ENCODE measurements around the gene UBE2E2.

UBE2E2 gene

DNA sequence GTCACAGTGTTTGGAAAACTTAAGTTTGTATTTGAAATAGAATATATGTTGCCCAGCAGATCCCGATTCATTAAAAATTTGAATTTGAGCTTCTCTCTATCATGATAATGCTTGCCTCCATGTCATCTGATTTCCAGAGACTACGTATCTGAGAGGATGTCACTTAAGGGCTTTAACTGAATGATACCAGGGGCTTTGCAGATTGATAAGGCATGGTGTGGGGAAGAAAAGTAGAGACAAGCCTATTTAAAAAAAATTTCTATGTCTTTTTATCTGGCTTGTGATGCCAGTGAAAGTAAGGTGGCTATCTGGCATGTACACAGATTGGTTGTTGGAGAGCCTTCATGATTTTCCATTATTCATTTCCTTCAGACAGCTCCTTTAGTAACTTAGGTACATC, 72.7 kb downstream of the UBE2E2 start:
- Histone ChIP-seq H3K9me2 (ENCODE audit: low read depth, low read length) (no peaks in the 10 kb centered on the region), H3K9ac (ENCODE audit: low read length) (no peak overlapping the region), H3K79me2 (ENCODE audit: insufficient read depth, low read length) (no peaks in the 10 kb centered on the region), H3K36me3 (ENCODE audit: insufficient read depth, low read length) (no peaks in the 10 kb centered on the region), H3K4me2 (ENCODE audit: low read length) (no peak overlapping the region), H4K20me1 (ENCODE audit: insufficient read depth, low read length) (no peaks in the 10 kb centered on the region), H3K27ac (ENCODE audit: low read depth, low read length, poor library complexity, severe bottlenecking) (no peak overlapping the region), H2AFZ (ENCODE audit: low read length) (no peak overlapping the region), H3K27me3 (ENCODE audit: insufficient read depth, low read length) (no peaks in the 10 kb centered on the region), H3F3A (ENCODE audit: insufficient read depth, low read length) (no peaks in the 10 kb centered on the region), H3K4me3 (ENCODE audit: low read depth, low read length, poor library complexity, severe bottlenecking) (no peak overlapping the region), H3K9me3 (ENCODE audit: low read length) (no peaks in the 10 kb centered on the region), H3K4me1 (ENCODE audit: insufficient read depth, low read length, severe bottlenecking) (peaks cover 12% of the 10 kb centered on the region)
- TF ChIP-seq, protein P1, sequence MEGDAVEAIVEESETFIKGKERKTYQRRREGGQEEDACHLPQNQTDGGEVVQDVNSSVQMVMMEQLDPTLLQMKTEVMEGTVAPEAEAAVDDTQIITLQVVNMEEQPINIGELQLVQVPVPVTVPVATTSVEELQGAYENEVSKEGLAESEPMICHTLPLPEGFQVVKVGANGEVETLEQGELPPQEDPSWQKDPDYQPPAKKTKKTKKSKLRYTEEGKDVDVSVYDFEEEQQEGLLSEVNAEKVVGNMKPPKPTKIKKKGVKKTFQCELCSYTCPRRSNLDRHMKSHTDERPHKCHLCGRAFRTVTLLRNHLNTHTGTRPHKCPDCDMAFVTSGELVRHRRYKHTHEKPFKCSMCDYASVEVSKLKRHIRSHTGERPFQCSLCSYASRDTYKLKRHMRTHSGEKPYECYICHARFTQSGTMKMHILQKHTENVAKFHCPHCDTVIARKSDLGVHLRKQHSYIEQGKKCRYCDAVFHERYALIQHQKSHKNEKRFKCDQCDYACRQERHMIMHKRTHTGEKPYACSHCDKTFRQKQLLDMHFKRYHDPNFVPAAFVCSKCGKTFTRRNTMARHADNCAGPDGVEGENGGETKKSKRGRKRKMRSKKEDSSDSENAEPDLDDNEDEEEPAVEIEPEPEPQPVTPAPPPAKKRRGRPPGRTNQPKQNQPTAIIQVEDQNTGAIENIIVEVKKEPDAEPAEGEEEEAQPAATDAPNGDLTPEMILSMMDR (IDR thresholded peaks at IDR 0.05; ENCODE audit: low read length): no peak
- no peak for TF ChIP-seq EZH2 (IDR thresholded peaks at IDR 0.05; ENCODE audit: borderline replicate concordance, low read length)

DNA sequence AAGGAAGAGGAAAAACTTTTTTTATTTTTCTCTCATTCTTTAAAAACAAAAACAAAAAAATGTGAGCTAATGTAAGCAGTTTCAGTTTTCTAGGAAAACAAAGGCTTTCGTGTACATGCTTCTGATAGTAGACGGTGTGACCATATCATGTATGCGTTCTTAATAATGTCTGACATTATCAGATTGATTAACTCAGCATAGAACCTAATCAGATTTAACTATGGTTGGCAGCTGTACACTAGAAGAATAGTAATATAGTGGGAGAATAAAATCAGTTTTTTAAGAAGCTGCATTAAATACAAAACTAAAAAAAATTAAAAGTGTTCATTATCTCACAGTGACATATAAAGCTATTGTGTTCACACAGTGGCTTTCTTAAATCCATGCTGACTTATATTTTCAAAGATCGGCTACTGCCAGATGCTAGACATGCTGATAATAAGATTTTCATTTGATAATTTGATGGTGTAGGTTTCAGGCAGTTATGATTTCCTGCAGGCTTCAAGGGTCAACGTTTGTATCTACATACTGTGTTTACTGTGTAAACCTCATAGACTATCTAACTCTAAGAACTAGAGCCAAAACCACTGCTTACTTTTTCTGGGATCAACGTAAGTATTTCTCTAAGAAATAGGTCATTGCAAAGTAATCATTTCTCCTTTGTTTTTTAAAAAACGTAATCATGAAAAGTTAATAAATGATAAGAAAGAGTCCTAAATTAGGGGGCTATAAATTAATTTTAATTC, 74.0 kb downstream of the UBE2E2 start:
- H3K4me1 ChIP-seq (ENCODE audit: insufficient read depth, low read length, severe bottlenecking): peaks cover 12% of the 10 kb centered on the region
- TF ChIP-seq EZH2 (IDR thresholded peaks at IDR 0.05; ENCODE audit: borderline replicate concordance, low read length): no peak
- TF ChIP-seq, protein P1 (IDR thresholded peaks at IDR 0.05; ENCODE audit: low read length): no peak
- H3K9me2 ChIP-seq (ENCODE audit: low read depth, low read length): no peaks in the 10 kb centered on the region
- H3K4me3 ChIP-seq (ENCODE audit: low read depth, low read length, poor library complexity, severe bottlenecking): no peak overlapping the region
- H3K79me2 ChIP-seq (ENCODE audit: insufficient read depth, low read length): no peaks in the 10 kb centered on the region
- H3K27me3 ChIP-seq (ENCODE audit: insufficient read depth, low read length): no peaks in the 10 kb centered on the region
- no peaks in the 10 kb centered on the region for H3K36me3 ChIP-seq (ENCODE audit: insufficient read depth, low read length)
- H2AFZ ChIP-seq (ENCODE audit: low read length): no peak overlapping the region
- H3K4me2 ChIP-seq (ENCODE audit: low read length): no peak overlapping the region
- no peaks in the 10 kb centered on the region for H3K9me3 ChIP-seq (ENCODE audit: low read length)
- H3K27ac ChIP-seq (ENCODE audit: low read depth, low read length, poor library complexity, severe bottlenecking): no peak overlapping the region
- H3F3A ChIP-seq (ENCODE audit: insufficient read depth, low read length): no peaks in the 10 kb centered on the region
- H4K20me1 ChIP-seq (ENCODE audit: insufficient read depth, low read length): no peaks in the 10 kb centered on the region
- H3K9ac ChIP-seq (ENCODE audit: low read length): no peak overlapping the region

DNA sequence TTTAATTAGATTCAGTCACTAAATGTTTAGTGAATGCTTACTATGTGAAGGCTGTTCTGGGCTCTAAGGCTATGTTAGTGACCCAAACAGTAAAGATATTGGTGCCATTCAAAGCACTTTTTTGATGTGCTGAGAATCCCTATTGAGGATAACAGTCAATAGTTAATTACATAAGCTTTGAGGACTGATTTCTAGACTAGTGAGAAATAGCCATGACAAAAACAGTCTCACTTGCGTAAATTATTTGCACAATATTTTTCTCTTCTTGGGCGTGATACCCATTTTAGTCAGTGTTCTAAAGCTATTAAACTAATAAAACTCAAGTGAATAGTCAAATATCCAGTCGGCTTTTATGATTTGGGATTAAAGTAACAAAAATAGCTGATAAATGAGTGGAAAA, 74.6 kb downstream of the UBE2E2 start:
- no peak for TF ChIP-seq EZH2 (IDR thresholded peaks at IDR 0.05; ENCODE audit: borderline replicate concordance, low read length)
- TF ChIP-seq, protein P1 (IDR thresholded peaks at IDR 0.05; ENCODE audit: low read length): no peak
- H3K9me3 ChIP-seq (ENCODE audit: low read length): no peaks in the 10 kb centered on the region
- no peaks in the 10 kb centered on the region for H3K9me2 ChIP-seq (ENCODE audit: low read depth, low read length)

More for the DNA sequence above, 74.6 kb downstream of the UBE2E2 start:
- H3K4me1 ChIP-seq (ENCODE audit: insufficient read depth, low read length, severe bottlenecking): peaks cover 12% of the 10 kb centered on the region
- H3K9ac ChIP-seq (ENCODE audit: low read length): no peak overlapping the region
- no peaks in the 10 kb centered on the region for H3K27me3 ChIP-seq (ENCODE audit: insufficient read depth, low read length)
- no peaks in the 10 kb centered on the region for H3K36me3 ChIP-seq (ENCODE audit: insufficient read depth, low read length)
- no peak overlapping the region for H3K4me2 ChIP-seq (ENCODE audit: low read length)
- no peaks in the 10 kb centered on the region for H3F3A ChIP-seq (ENCODE audit: insufficient read depth, low read length)
- H3K4me3 ChIP-seq (ENCODE audit: low read depth, low read length, poor library complexity, severe bottlenecking): no peak overlapping the region
- H3K27ac ChIP-seq (ENCODE audit: low read depth, low read length, poor library complexity, severe bottlenecking): no peak overlapping the region
- H3K79me2 ChIP-seq (ENCODE audit: insufficient read depth, low read length): no peaks in the 10 kb centered on the region
- no peaks in the 10 kb centered on the region for H4K20me1 ChIP-seq (ENCODE audit: insufficient read depth, low read length)
- no peak overlapping the region for H2AFZ ChIP-seq (ENCODE audit: low read length)
